Medulla oblongata (tissue), 1 donor: ENCODE data around the gene IFIT3.

ENCODE experiments used
- DNase-seq: peaks from one replicate; pipeline ENCODE4 v3.0.0-alpha.2; 2015; ENCODE audit errors: extremely low spot score

Gene IFIT3

GRCh38 chr10:89357096-89357495 is 29.3 kb downstream of the IFIT3 start:
- DNase-seq, result no peak

DNA sequence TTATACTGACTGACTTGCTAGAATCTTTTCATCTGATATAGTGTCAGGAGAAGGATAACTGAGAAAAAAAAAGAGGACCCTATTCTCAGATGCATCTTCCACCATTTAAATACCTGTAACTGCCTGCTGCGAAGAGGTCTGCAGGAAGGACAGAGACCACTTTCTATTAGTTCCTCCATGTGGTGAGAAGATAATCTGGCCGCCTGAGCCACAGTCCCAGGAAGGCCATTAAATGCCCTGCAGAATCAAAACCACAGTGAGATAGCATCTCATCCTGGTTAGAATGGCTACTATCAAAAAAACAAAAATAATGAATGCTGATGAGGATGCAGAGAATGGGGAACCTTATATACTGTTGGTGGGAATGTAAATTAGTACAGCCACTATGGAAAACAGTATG is 30.2 kb downstream of the IFIT3 start:
- no peak for DNase-seq

DNA sequence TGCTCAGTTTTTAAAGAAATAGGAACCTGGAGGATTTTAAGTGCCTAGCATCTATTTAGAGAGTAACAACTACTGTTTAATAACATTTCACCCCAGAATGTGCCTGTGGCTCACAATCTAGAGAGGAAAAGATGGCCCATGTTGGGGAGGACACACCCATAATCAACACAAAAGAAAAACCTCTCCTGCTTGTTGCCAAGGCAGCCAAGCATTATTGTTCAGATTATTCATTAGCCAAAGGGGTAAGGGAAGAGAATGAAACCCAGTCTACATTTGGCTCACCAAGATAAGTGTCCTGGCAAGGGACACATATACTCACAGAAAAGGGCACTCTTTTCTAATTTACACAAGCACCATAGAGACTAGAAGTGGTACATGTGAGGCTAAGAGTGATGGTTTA is 32.4 kb downstream of the IFIT3 start:
- DNase-seq, result no peak

DNA sequence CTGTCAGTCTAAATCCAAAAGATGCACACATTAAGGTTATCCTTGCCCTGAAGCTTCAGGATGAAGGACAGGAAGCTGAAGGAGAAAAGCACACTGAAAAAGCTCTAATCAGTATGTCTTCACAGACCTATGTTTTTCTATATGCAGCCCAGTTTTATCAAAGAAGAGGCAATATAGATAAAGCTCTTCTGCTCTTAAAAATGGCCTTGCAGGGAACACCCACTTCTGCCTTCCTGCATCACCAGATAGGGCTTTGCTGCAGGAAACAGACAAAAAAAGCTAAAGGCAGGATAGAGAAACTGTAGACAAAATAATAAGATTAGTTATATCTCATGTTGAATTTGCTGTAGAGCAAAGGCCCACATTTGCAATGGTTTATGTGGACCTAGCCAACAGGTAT is 35.1 kb downstream of the IFIT3 start:
- DNase-seq, result no peak

- no peak for DNase-seq
These were observed 36.1 kb downstream of the IFIT3 start for GRCh38 chr10:89363729-89364442.

DNA sequence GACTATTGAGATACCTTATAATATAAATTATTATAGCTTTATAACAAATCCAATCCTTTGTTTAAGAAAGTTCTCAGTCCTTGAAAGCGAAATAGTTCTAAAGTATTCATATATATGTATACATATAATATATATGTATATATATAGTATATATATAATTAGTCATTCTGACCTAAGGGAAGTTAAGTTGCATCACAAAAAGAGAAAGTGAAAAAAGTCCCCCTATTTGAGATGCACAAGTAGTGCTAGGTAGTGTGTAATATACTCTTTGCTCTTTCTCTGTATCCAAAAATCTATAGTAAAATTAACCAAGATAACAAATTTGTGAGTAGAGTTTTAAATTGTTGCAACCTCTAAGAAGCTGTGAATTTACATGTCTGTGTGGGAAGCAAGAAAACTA is 36.7 kb downstream of the IFIT3 start:
- no peak for DNase-seq

DNA sequence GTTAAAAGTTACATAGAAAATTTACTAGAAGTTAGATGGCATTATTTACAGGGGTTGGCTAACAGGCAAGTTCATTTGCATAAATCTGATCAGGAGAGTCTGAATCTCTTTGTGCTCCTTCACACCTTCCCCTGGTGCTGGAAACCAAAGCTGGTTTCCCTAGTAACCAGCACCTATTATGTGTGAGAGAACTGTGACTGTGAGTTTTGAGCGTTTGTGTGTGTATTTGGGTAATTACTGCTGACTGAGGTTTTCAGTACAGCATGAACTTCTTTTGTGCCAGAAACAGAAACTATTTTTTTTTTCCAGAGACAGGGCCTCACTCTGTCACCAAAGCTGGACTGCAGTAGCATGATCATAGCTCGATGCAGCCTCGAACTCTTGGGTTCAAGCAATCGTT is 39.7 kb downstream of the IFIT3 start:
- peak; percentile 54 for DNase-seq

GRCh38 chr10:89368129-89368528 is 40.3 kb downstream of the IFIT3 start:
- no peak for DNase-seq

DNA sequence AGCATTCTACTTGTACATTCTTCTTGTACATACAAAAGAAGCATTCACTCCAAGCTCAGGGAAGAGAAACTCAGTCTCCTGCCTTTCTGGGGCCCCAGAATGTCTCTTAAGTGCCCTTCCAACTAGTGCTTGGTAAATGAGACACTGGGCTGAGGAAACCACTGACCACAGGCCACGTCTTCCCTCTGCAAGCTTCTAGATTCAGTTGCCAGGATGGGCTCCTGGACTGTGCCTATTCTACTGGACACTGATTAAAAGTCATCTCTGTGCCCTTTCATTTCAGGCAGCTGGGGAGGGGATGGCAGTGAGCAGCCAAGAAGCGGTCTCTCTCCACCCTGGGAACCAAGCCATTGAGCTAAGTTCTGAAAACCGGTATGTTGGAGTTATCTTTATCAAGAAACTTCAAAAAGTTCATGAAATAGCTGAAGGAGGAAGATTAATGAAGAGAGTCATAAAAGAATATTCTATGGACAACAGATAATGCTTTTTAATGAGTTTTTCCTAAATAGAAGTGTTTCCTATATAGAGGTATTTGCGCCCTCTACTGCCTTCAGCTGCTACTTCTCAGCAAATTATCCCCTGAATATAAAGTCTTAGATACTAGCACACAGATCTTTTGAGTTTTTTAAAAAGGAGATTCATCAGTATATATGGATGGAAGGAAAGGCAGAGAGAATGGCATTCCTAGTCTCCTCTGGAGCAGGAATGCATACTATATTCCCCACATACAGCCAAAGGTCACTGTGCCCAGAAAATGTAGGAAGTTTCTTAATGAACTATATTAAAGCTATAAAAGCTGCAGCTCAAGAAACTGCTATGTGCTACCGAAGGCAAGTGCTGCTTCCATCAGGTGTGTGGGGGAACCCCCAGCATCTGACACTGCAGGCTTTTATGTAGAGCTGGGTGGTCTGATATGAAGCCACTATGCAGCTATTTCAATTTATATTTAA is 41.6 kb downstream of the IFIT3 start:
- peak; percentile 78 for DNase-seq

DNA sequence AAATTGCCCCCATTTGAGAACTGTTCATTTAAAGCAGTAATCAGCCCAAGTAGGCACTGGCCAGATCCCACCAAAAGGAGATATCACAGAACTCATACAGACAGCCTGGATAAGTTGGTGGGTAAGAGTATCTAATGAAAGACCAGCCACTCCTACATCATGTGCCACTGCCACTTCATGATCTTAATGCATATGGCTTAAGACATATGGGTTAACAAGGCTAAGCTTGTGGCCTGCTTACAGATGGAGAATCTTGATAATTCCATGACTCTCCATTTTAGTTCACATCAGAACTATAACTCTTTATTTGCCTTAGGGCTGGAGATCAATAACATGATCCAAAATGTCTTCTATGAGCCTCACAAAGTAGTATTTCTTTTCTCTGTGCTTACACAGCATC is 43.3 kb downstream of the IFIT3 start:
- DNase-seq, result no peak

- no peak for DNase-seq
These were observed 44.2 kb downstream of the IFIT3 start for GRCh38 chr10:89371987-89372386.

DNA sequence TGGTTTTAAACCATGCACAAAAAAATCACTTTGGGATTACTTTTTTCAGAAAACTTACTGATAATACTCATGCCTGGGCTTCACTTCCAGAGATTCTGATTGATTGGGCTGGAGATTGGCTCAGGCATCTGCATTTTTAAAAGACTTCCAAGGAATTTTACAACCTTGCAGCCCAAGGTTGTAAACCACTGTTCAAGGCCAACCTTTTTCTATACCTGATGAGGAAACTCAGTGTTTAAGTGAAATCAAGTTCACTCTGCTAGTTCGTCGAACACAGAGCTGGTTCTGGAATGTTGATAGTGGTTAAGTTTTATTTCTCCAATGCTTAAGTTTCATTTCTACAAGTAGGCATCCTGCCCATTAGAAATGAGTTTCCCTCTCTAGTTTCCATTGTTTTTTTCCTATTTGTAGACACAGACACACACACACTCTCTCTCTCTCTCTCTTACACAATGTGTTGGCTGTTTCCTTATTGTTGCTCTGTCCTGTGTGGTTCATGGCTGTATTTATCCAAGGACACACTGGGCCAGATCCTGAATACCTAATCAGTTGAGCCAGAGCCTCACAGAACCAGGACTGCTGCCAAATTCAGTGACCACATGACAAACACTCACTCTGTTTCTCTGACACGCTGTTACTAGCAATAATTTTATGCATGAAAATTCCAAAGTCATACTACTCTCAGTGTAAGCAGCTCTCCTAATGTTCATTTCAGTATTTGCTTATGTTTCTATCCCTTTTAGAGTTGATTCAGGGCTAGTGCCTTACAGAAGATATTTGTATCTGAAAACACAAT is 46.3 kb downstream of the IFIT3 start:
- peak; percentile 98 for DNase-seq

DNA sequence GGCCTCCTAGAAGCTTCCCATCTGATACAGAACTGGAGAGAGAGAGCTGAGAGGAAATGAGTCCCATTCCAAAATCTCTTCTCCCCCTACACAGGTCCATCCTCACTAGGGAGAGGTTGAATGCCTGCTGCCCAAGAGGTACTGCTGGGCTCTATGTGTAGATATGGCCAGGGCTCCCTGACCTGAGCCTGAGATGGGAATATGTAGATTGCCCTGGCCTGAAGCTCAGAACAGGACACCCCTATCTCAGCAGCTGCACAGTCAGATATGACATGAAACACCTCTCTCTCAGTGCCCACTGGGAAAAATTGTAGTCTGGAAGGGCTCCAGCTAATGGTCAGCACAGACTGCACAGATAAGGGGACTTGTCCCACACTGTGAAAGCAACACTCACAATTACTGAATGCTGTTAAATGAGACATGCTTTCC is 46.9 kb downstream of the IFIT3 start:
- DNase-seq, result peak; percentile 40

GRCh38 chr10:89377705-89378637 is 50.2 kb downstream of the IFIT3 start, which contains the start of gene IFIT1B:
IFIT1B (plus strand) TSS chr10:89378056; CDS start chr10:89378136, 80 bp downstream.
- DNase-seq, result no peak

DNA sequence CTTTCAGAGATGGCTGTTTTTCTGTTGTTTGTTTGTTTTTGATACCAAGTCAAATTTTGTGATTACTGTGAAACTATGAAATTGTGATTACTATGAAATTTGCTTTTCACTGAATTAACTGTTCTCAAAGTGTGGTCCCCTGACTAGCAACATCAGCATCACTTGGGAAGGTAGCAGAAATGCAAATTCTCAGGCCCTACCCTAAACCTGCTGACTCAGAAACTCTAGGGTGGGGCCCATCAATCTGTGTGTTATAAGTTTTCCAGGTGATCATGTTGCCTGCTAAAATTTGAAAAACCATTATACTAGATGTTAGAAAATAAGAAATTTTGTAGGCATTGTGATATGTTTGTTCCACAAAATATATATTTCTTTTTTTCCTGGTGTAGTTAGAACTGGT is 51.3 kb downstream of the IFIT3 start:
- DNase-seq, result no peak

- DNase-seq, result no peak
These were observed 55.0 kb downstream of the IFIT3 start for GRCh38 chr10:89382757-89383156.

DNA sequence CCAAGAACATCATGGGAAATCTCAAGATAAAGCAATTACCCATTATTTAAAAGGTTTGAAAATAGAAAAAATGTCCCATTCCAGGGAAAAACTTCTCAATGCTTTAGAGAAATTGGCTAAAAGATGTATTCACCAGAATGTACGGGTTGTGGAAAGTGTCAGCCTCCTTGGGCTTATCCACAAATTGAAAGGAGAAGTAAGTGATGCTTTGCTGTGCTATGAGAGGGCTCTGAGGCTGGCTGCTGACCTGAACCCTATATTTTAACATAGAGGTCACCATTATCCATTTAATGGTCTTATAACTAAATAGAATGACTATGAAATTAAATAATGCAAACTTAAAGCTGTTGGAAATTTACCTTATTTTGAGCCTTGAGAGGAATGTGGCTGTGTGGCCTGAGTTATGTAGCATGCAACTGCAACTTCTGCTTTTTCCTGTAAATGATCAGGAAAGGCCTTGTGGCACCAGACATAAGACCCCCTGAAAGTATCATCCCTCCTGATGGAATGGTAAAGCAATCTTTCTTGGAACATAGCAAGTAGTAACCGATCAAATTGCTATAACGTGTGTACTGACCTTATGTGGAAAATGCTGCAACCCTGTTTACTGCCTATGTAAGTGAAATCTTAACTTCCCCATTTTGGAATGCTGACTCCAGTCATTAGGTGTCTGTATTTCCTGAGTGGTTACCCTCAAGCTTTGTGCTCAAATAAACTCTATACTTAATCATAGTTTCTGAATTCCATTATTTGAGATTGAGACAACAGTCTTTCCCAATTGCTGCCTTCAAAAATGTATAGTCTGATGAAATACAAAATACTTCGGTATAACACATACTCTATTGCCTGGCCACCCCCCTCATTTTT is 56.9 kb downstream of the IFIT3 start:
- peak; percentile 69 for DNase-seq

GRCh38 chr10:89388806-89389205 is 61.0 kb downstream of the IFIT3 start:
- no peak for DNase-seq

DNA sequence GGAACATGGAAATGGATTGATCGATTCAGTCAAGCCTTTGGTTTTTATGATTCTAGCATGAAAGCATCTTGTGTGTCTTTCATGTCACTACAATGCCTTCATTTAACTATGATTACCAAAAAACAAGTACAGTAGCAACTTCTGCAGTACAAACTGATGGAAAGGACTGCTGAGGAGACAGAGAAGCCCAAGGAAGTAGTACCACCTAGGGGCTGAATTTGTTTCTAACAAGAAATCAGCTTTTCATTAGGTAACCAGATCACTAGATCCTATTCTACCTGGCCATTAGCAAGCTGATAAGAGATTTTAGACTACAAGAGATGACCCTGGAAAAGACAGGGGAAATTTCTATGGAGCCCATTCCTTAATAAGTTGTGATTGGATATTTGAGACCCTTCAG is 61.5 kb downstream of the IFIT3 start:
- DNase-seq, result peak; percentile 82
